Ishikawa (cell line): ENCODE measurements around the gene NEURL1.

ENCODE experiments used
- CEBPB ChIP-seq: IDR thresholded peaks from 2 replicates; pipeline ENCODE4 v1.6.1; 2012
- EGR1 ChIP-seq: IDR thresholded peaks from 2 replicates; pipeline ENCODE4 v1.6.1; 2012
- EP300 ChIP-seq: IDR thresholded peaks from 2 replicates; pipeline ENCODE4 v1.6.1; 2012; ENCODE audit warnings: borderline replicate concordance
- NFIC ChIP-seq: IDR thresholded peaks from 2 replicates; pipeline ENCODE4 v1.6.1; 2012
- RAD21 ChIP-seq: IDR thresholded peaks from 2 replicates; pipeline ENCODE4 v1.6.1; 2012; ENCODE audit warnings: low read depth
- TAF1 ChIP-seq: IDR thresholded peaks from 2 replicates; pipeline ENCODE4 v1.6.1; 2012; ENCODE audit warnings: low read depth, mild to moderate bottlenecking
- TCF12 ChIP-seq: IDR thresholded peaks from 2 replicates; pipeline ENCODE4 v1.6.1; 2012; ENCODE audit warnings: low read depth
- TEAD4 ChIP-seq: IDR thresholded peaks from 2 replicates; pipeline ENCODE4 v1.6.1; 2012
- YY1 ChIP-seq: IDR thresholded peaks from 2 replicates; pipeline ENCODE4 v1.6.1; 2012; ENCODE audit warnings: low read depth

DNA sequence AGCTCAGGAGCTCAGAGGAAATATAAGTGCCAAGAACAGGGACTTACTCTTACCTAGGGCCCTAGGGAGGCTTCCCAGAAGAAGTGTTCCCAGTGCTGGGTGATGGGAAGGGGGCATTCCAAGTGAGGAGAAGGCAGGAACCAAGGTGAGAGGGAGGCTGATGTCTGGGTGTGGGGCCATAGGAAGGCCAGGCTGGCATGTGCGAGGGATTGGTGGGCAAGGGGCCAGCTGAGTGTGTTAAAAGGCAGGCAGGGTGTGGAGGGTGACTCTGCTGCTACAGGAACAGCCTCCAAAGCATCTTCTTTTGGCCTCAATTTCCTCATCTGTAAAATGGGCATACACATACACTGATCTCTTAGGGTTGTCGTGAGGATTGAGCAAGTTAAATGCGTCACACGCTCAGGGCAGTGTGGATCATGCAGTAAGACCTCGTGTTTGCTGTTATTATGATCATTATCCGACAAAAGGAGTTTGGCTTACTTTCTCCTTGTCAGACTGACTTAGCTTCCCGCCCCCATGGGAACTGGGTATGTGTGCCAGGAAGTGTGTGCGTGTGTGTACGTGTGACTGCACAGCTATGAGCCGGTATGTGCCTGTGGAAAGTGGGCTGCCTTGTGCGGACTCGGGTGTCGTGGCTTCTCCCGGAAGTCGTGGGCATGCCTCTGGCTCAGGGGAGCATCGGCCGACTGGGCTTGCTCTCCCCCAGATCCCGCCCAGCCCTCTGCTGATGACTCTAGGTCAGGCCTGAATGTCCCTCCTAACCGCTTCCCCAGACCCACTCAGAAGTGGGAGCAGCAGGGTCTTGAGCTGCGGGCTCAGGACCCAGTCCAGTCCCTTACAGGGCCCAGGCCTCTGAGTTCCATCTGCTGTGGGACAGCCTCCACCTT, 59.6 kb downstream of the NEURL1 start:
- TF ChIP-seq EGR1 = no peak
- TF ChIP-seq TEAD4 = no peak
- TF ChIP-seq CEBPB = no peak
- TF ChIP-seq TAF1 = no peak
- no peak for TF ChIP-seq YY1
- no peak for TF ChIP-seq TCF12
- no peak for TF ChIP-seq RAD21
- TF ChIP-seq NFIC = no peak
- TF ChIP-seq EP300 = no peak
